Keratinocyte (primary cell): Measurements from ENCODE around the gene SPTBN2. TPM values are rescaled to one million over a fixed set of nuclear protein-coding genes. Genes with fewer than 3 reads are reported as not detected.
A peak's percentile ranks its signal among the peaks of the same experiment; 100 is the strongest.

Experiments
- DNase-seq: peaks from one replicate; pipeline ENCODE4 v3.0.0-alpha.2; 2011; ENCODE audit warnings: low read depth, missing footprints, low spot score
- FAIRE-seq: peaks from 2 replicates; lab custom pipeline; 2011; peaks lifted over from hg19 to GRCh38; lab: Jason Lieb, UNC
- H2AFZ ChIP-seq: 2 replicates; pipeline ENCODE4 v1.6.0; 2012; ENCODE audit warnings: low read length, control low read depth, inconsistent platforms; ENCODE audit not compliant: control insufficient read depth
- H3K27ac ChIP-seq: 2 replicates; pipeline ENCODE4 v1.5.1; 2011; ENCODE audit warnings: low read length; ENCODE audit not compliant: control insufficient read depth, insufficient read depth
- H3K27me3 ChIP-seq: 3 replicates; pipeline ENCODE4 v1.6.0; 2011; ENCODE audit warnings: low read length; ENCODE audit not compliant: control insufficient read depth, insufficient read depth; ENCODE audit errors: extremely low read depth
- H3K36me3 ChIP-seq, 2 experiments: 2 replicates in 1 of 2; 3 replicates in 1 of 2; pipeline ENCODE4 v1.5.1; 2011; ENCODE audit warnings: low read length in 2 of 2, mild to moderate bottlenecking in 1 of 2; ENCODE audit not compliant: control insufficient read depth in 2 of 2, insufficient read depth in 2 of 2; ENCODE audit errors: extremely low read depth in 1 of 2
- H3K4me1 ChIP-seq: 3 replicates; pipeline ENCODE4 v1.5.1; 2011; ENCODE audit warnings: low read length; ENCODE audit not compliant: control insufficient read depth, insufficient read depth; ENCODE audit errors: extremely low read depth
- H3K4me2 ChIP-seq: 3 replicates; pipeline ENCODE4 v1.6.0; 2011; ENCODE audit warnings: low read depth, low read length; ENCODE audit not compliant: control insufficient read depth, insufficient read depth; ENCODE audit errors: extremely low read depth
- H3K4me3 ChIP-seq, 3 experiments: fragments of 200-600 bp in 1 of 3; sonication (generic) in 1 of 3; 2 replicates in 2 of 3; 3 replicates in 1 of 3; pipeline ENCODE4 v1.5.1; 2011 to 2016; ENCODE audit warnings: low read length in 3 of 3, mild to moderate bottlenecking in 3 of 3, control low read depth in 2 of 3, inconsistent platforms in 1 of 3, low read depth in 1 of 3, mixed read lengths in 1 of 3, mixed run types in 1 of 3, moderate library complexity in 1 of 3; ENCODE audit not compliant: control insufficient read depth in 2 of 3, insufficient read depth in 2 of 3; ENCODE audit errors: extremely low read depth in 1 of 3
- H3K79me2 ChIP-seq: 2 replicates; pipeline ENCODE4 v1.6.0; 2012; ENCODE audit warnings: low read length; ENCODE audit not compliant: control insufficient read depth, insufficient read depth
- H3K9ac ChIP-seq: 3 replicates; pipeline ENCODE4 v1.6.0; 2011; ENCODE audit warnings: low read length; ENCODE audit not compliant: control insufficient read depth, insufficient read depth; ENCODE audit errors: extremely low read depth
- H3K9me1 ChIP-seq: 3 replicates; pipeline ENCODE4 v1.6.0; 2011; ENCODE audit warnings: low read length; ENCODE audit not compliant: control insufficient read depth, insufficient read depth; ENCODE audit errors: extremely low read depth
- H3K9me3 ChIP-seq: 2 replicates; pipeline ENCODE4 v1.5.1; 2012; ENCODE audit warnings: low read depth, low read length; ENCODE audit not compliant: control insufficient read depth
- H4K20me1 ChIP-seq: 3 replicates; pipeline ENCODE4 v1.6.0; 2011; ENCODE audit warnings: low read length; ENCODE audit not compliant: control insufficient read depth, insufficient read depth; ENCODE audit errors: extremely low read depth
- EZH2 ChIP-seq: IDR thresholded peaks from one replicate; pipeline ENCODE4 v1.6.1; 2012; ENCODE audit warnings: inconsistent platforms, mild to moderate bottlenecking, low read length, moderate library complexity
- dilution Hi-C: fragments of 300-500 bp; cut with MboI; formaldehyde crosslinking; loops from one replicate; pipeline ENCODE4 v1.7.0; 2020; ENCODE audit warnings: low sequenced_read_pairs; ENCODE audit not compliant: extremely low pct_ligation_motif_present
- polyA plus RNA-seq, 5 experiments: library from polyadenylated mRNA; depleted of rRNA in 3 of 5; stranded (reverse) in 3 of 5; stranded (forward) in 1 of 5; unstranded in 1 of 5; fragments of >200 nt; gene quantifications; 1 replicate in 1 of 5; 2 replicates in 3 of 5; 3 replicates in 1 of 5; pipeline versions ENCODE4 v1.2.1 to v1.2.3, GENCODE V29; 2011 to 2012; ENCODE audit warnings: missing spikeins in 2 of 5, low read depth in 1 of 5, low replicate concordance in 1 of 5
- TF ChIP-seq, protein P1 (sequence below), 3 experiments: IDR thresholded peaks in 1 of 3; conservative IDR thresholded peaks in 1 of 3; optimal IDR thresholded peaks in 1 of 3; 2 replicates in 2 of 3; 3 replicates in 1 of 3; pipeline versions ENCODE3 to v1.5.1; 2011; ENCODE audit warnings: low read length in 3 of 3, mild to moderate bottlenecking in 3 of 3, moderate library complexity in 2 of 3, control low read depth in 1 of 3, inconsistent platforms in 1 of 3; ENCODE audit not compliant: insufficient read depth in 2 of 3; ENCODE audit errors: extremely low read depth in 1 of 3

The SPTBN2 gene
- polyA plus RNA-seq, 1 donor (not counting 4 experiments of a cell fraction or from before 2014, with no cell fraction given) = 7.8 TPM

DNA sequence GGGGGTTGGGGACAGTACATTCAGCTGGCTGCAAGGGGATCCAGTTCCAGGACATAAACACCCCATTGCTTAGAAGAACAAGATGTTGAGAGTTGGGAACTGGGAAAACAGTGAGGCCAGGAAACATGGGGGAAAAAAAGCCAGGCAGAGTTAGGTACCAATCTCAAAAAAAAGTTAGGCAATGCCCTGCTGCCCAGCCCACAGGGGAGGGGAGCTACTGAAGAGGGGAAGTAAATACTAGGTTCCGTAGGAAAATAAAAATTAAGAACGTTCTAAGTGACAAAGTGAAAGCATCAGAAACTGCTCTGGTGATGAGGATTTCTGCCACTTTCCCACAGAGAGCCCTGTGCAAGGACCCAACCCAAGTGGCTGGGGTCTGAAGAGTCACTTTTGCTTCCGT, 12.0 kb downstream of the SPTBN2 start:
- peak overlapping the region; percentile 67 for H2AFZ ChIP-seq
- H3K4me2 ChIP-seq = peak overlapping the region; percentile 74
- no peaks in the 10 kb centered on the region for H3K9me3 ChIP-seq
- no peak for FAIRE-seq
- dilution Hi-C loops = no loop called here
- DNase-seq = no peak
- H4K20me1 ChIP-seq = no peaks in the 10 kb centered on the region
- H3K4me1 ChIP-seq = peaks cover 37% of the 10 kb centered on the region
- H3K36me3 ChIP-seq = peaks cover 9 to 17% of the 10 kb centered on the region in 2 experiments
- peak overlapping the region in 1 of 3 experiments; percentile 37 for H3K4me3 ChIP-seq
- H3K27ac ChIP-seq = no peak overlapping the region
- H3K9ac ChIP-seq = no peak overlapping the region
- no peak for TF ChIP-seq EZH2
- TF ChIP-seq, protein P1, sequence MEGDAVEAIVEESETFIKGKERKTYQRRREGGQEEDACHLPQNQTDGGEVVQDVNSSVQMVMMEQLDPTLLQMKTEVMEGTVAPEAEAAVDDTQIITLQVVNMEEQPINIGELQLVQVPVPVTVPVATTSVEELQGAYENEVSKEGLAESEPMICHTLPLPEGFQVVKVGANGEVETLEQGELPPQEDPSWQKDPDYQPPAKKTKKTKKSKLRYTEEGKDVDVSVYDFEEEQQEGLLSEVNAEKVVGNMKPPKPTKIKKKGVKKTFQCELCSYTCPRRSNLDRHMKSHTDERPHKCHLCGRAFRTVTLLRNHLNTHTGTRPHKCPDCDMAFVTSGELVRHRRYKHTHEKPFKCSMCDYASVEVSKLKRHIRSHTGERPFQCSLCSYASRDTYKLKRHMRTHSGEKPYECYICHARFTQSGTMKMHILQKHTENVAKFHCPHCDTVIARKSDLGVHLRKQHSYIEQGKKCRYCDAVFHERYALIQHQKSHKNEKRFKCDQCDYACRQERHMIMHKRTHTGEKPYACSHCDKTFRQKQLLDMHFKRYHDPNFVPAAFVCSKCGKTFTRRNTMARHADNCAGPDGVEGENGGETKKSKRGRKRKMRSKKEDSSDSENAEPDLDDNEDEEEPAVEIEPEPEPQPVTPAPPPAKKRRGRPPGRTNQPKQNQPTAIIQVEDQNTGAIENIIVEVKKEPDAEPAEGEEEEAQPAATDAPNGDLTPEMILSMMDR (optimal IDR thresholded peaks at IDR 0.05 in 1 of 3, IDR thresholded peaks at IDR 0.05 in 1 of 3, conservative IDR thresholded peaks at IDR 0.05 in 1 of 3; ENCODE audit: extremely low read depth in 1 of 3, insufficient read depth in 2 of 3, low read length in 3 of 3) = no peak
- no peaks in the 10 kb centered on the region for H3K27me3 ChIP-seq
- H3K79me2 ChIP-seq = no peaks in the 10 kb centered on the region
- H3K9me1 ChIP-seq = peaks cover 3% of the 10 kb centered on the region

DNA sequence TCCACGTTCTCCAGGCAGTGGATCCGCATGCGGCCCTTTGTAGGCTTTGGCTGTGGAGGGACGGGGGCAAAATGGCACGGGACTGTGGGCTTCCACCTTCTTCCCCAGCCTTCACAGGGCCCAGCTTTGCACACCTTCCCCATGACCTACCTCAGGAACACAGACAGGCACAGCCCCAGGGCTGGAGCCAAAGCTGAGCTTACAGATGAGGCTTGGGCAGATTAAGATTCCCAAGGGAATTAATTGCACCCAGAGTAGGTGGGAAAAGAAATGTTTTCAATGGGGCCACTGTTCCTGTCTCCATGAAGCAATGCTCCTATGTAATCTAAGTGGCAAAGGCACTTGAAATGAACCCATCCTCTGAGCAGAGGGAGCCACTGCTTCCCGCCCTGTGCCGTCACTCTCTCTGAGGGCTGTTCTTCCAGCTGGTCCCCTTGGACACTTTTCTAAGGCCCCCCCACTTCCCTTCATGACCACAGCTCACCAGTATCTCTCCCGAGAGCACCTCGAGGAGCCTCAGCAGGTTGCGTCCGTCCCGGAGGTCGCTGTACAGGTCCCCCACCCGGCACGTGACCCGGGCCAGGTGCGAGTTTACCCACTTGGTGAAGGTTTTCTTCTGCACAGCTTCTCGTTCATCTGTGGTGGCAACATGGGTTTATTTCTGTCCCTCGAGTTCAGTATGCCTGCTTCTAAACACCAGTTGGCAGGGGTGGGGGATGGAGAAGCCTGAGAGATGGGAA, 13.5 kb downstream of the SPTBN2 start:
- no peaks in the 10 kb centered on the region for H3K79me2 ChIP-seq
- H3K9me3 ChIP-seq = no peaks in the 10 kb centered on the region
- TF ChIP-seq, protein P1 (optimal IDR thresholded peaks at IDR 0.05 in 1 of 3, IDR thresholded peaks at IDR 0.05 in 1 of 3, conservative IDR thresholded peaks at IDR 0.05 in 1 of 3; ENCODE audit: extremely low read depth in 1 of 3, insufficient read depth in 2 of 3, low read length in 3 of 3) = no peak
- no peak for TF ChIP-seq EZH2
- dilution Hi-C loops = no loop called here
- H3K36me3 ChIP-seq = peaks cover 12 to 19% of the 10 kb centered on the region in 2 experiments
- H2AFZ ChIP-seq = no peak overlapping the region
- H3K9me1 ChIP-seq = peaks cover 5% of the 10 kb centered on the region
- no peak overlapping the region for H3K4me2 ChIP-seq
- peaks cover 36% of the 10 kb centered on the region for H3K4me1 ChIP-seq
- FAIRE-seq (no peak), DNase-seq (no peak)
- H3K27me3 ChIP-seq = no peaks in the 10 kb centered on the region
- H3K9ac ChIP-seq = no peak overlapping the region
- no peak overlapping the region for H3K4me3 ChIP-seq
- H3K27ac ChIP-seq = no peak overlapping the region
- no peaks in the 10 kb centered on the region for H4K20me1 ChIP-seq
